GM10248 (cell line): ENCODE results near the gene LILRB5.

Experiments used
- CTCF ChIA-PET: fragments of 300-600 bp; sonication (Branson Sonifier 250); formaldehyde crosslinking; extraction: SDS; loops from one replicate; lab custom pipeline; 2021; ENCODE audit warnings: antibody characterized with exemption; lab: Yijun Ruan, JAX
- POLR2A ChIA-PET: fragments of 350-650 bp; sonication (Branson Sonifier 250); formaldehyde crosslinking; extraction: SDS; loops from one replicate; lab custom pipeline; 2020; ENCODE audit warnings: antibody characterized with exemption; lab: Yijun Ruan, JAX
- DNase-seq: peaks from one replicate; pipeline ENCODE4 v3.0.0; 2012; ENCODE audit errors: extremely low spot score
- TF ChIP-seq, protein P1 (sequence below): IDR thresholded peaks from 2 replicates; pipeline ENCODE4 v1.5.1; 2012; ENCODE audit warnings: mild to moderate bottlenecking, low read depth; ENCODE audit errors: extremely low read depth, missing control alignments, control extremely low read depth

LILRB5 gene

DNA sequence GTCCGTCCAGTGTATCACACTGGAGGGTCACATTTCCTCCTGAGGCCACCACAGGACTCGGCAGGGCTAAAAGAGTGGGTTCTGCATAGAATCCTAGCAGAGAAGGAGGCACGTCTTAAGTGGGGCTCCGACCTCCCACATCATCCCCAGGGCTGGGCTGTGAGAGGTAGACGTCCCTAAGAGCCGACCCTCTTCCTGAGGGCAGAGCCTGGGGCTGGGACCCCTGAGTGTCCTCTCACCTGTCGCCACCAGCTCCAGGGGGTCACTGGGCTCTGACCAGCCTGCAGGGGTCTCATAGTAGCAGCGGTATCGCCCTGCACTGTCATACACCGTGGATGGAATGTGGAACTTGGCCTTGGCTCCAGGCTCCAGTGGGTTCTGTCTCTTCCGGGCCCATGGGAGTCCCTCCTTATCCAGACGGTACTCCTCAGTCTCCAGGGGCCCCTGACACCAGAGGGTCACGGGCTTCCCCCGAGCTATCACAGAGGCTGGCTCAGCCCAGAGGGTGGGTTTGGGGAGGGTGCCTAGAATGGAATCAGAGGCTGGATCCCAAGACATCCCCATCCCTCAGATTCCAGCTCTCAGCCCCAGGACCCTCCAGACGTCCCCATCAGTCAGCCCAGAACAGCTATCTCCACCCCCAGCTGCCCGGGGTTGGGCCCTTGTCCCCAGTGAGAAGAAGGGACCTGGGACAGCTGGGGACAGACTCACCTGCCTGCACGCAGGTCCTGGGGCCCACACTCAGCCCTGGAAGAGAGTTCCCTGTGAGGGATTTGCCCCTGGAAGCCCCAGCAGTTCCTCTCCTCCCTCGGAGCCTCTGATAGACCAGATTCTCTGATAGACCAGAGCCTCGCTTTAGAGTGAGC is 590 bp downstream of the LILRB5 start:
- CTCF ChIA-PET = interaction anchor here (2.8 to 3.4 kb wide), 2 partner anchors 10 to 12 kb away, joined by 12 to 20 read pairs; no protein-coding TSS in a partner anchor
- TF ChIP-seq, protein P1, sequence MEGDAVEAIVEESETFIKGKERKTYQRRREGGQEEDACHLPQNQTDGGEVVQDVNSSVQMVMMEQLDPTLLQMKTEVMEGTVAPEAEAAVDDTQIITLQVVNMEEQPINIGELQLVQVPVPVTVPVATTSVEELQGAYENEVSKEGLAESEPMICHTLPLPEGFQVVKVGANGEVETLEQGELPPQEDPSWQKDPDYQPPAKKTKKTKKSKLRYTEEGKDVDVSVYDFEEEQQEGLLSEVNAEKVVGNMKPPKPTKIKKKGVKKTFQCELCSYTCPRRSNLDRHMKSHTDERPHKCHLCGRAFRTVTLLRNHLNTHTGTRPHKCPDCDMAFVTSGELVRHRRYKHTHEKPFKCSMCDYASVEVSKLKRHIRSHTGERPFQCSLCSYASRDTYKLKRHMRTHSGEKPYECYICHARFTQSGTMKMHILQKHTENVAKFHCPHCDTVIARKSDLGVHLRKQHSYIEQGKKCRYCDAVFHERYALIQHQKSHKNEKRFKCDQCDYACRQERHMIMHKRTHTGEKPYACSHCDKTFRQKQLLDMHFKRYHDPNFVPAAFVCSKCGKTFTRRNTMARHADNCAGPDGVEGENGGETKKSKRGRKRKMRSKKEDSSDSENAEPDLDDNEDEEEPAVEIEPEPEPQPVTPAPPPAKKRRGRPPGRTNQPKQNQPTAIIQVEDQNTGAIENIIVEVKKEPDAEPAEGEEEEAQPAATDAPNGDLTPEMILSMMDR = no peak
- DNase-seq = no peak
- POLR2A ChIA-PET = no interaction called here

DNA sequence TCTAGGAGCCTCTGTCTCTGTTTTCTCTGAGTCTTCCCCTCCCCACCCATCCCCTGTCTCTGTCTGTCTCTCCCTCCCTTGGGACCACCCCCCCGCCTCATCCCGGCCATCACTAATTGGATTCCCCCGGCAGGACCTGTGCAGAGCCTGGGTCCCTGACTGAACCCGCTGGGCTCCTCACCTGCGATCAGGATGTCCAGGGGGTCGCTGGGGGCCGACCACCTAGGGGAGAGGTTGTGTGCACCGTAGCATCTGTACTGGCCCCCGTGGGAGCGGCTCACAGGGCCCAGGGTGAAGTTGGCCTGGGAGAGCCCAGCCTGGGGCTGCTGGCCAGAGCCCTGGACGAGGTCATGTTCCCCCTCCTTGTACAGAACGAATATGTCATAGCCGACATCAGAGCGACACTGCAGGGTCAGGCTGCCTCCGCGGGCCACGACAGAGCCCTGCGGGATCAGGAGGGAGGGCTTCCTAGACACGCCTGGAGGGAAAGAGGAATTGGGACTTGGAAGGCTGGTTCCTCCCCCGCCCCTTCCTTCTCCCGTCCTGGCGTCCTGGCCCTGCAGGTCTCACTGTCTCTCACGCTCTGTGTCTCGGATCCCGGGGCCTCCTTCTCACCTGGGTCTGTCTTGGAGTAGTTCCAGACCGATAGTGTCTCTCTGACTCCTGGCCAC is 1.8 kb downstream of the LILRB5 start:
- no peak for DNase-seq
- ChIA-PET CTCF (interaction anchor here (2.8 kb wide), 1 partner anchor 11 kb away, joined by 20 read pairs; no protein-coding TSS in a partner anchor), POLR2A (no interaction called here)
- TF ChIP-seq, protein P1 = no peak

DNA sequence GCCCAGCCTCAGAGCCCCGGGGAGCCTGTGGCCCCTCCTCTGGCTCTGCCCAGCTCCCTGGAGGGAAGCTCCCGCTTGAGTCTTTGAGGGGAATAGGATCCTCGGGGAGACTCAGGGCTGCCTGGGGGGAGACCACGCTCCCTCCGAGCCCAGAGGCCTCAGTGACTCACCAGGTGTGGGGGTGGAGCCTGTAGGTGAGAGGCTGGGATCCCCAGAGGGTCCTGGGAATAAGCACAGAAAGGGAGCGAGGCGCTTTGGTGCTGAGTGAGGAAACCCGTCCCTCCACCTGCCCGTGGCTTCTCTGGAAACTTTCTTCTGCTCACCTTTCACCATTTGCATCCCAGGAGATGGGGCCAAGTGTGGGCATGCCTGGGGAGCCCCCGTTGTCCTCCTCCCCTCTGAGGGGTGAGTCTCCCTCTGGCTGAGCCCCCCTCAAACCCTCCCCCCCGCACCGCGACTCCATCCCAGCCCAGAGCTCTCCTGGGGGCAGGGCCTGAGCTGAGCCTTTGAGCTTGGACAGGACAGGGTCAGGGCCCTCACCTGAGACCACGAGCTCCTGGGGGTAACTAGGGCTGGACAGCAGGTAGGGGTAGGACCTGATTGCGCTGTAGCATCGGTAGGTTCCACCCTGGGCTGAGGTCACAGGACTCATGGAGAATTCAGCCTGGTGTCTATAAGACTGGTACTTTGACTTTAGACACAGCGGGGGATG is 2.7 kb downstream of the LILRB5 start:
- no peak for DNase-seq
- CTCF ChIA-PET = interaction anchor here (1.1 kb wide), 1 partner anchor 12 kb away, joined by 7 read pairs; no protein-coding TSS in a partner anchor
- POLR2A ChIA-PET = no interaction called here
- TF ChIP-seq, protein P1 = no peak

DNA sequence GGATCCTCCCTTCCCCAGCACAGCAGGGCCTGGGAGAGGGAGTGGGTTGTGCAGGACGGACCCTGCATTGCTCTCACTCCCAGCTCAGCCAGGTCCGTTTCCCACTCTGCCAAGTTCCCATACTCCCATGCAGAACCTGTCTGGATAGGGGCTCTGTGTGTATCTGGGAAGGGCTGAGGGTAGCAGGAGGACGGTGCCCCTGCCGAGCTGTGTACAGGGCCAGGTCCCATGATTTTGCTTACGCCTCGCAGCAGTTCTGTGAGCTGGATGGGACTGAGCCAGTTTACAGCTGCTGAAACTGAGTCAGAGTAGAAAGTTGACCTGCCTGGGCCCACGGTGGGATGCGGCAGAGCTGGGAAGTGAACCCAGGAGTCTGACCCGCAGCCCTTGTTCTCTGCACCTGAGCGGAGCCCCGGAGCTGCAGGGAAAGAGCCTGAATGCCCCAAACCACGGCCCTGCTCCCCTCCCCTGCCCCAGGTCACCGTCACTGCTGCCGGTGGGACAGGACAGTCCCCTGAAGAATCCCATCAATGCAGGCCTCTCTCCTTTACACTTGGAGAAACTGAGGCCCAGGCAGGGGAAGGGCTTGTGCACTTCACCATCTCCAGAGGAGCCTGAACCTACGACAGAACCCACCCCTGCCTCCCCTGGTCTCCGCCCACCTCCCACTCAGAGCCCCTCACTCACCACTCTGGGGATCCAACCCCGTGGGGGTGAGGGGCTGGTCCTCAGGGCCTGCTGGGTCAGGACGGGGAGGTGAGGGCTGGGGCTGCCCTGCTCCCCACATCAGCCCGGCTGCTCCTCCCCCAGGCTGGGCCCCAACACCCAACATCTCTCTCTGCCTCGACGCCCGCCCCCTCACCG is 3.5 kb downstream of the LILRB5 start:
- DNase-seq = no peak
- POLR2A ChIA-PET = no interaction called here
- TF ChIP-seq, protein P1 = no peak
- CTCF ChIA-PET = interaction anchor here (1.0 to 1.1 kb wide), 2 partner anchors 12 to 13 kb away, joined by 4 to 7 read pairs; no protein-coding TSS in a partner anchor

DNA sequence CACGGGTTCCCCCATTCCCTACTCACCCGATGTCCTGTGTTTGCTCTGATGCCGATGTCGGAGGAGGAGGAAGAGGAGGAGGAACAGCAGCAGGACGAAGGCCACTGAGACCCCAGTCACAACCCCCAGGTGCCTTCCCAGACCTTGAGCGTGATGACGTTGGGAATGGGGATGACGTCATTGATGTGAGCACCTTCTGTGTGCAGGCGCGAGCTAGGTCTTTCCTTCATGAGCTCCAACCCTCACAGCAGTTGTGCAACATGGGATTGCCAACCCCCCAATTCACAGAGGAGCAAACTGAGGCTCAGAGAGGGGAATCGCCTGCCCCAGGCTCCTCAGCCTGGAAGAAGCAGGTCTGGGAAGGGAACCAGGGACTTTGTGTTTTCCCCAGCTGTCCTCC is 4.2 kb downstream of the LILRB5 start:
- CTCF ChIA-PET = interaction anchor here (1.0 kb wide), 1 partner anchor 13 kb away, joined by 4 read pairs; no protein-coding TSS in a partner anchor
- DNase-seq = no peak
- TF ChIP-seq, protein P1 = no peak
- POLR2A ChIA-PET = no interaction called here
